GM23338 (cell line): ENCODE data around the gene RSPRY1.

ENCODE experiments used
- CREB1 ChIP-seq: fragments of 250-450 bp; sonication (Bioruptor Pico); IDR thresholded peaks from 2 replicates; pipeline ENCODE4 v1.5.0; 2020; ENCODE audit warnings: low read depth, mild to moderate bottlenecking, moderate library complexity
- EZH2 ChIP-seq: fragments of 200-600 bp; sonication (generic); IDR thresholded peaks from one replicate; pipeline ENCODE4 v1.8.0; 2017; ENCODE audit warnings: antibody characterized with exemption, mild to moderate bottlenecking, low read depth; ENCODE audit not compliant: unreplicated experiment
- EZH2phosphoT487 ChIP-seq: fragments of 200-600 bp; sonication (generic); IDR thresholded peaks from one replicate; pipeline ENCODE4 v1.8.1; 2018; ENCODE audit warnings: antibody characterized with exemption; ENCODE audit not compliant: unreplicated experiment
- NANOG ChIP-seq: IDR thresholded peaks from 2 replicates; pipeline ENCODE4 v1.6.1; 2016; ENCODE audit warnings: antibody characterized with exemption, borderline replicate concordance
- POLR2AphosphoS5 ChIP-seq: IDR thresholded peaks from 2 replicates; pipeline ENCODE4 v1.6.1; 2016; ENCODE audit warnings: antibody characterized with exemption, low read depth
- ZNF331 ChIP-seq: fragments of 250-450 bp; sonication (Bioruptor Pico); IDR thresholded peaks from 2 replicates; pipeline ENCODE4 v1.5.0; 2020; ENCODE audit warnings: low read depth, mild to moderate bottlenecking, moderate library complexity
- TF ChIP-seq, protein P1 (sequence below), 2 experiments: fragments of 200-600 bp in 1 of 2; sonication (generic) in 1 of 2; conservative IDR thresholded peaks; 2 replicates each; pipeline versions ENCODE4 v1.5.1 to v1.6.1; 2016 to 2017; ENCODE audit warnings: antibody characterized with exemption in 2 of 2, low read depth in 2 of 2, mild to moderate bottlenecking in 2 of 2, moderate library complexity in 1 of 2
- TF ChIP-seq, protein P2 (sequence below): IDR thresholded peaks from one replicate; pipeline ENCODE4 v1.6.1; 2018; ENCODE audit warnings: antibody characterized with exemption; ENCODE audit not compliant: unreplicated experiment
- TF ChIP-seq, protein P3 (sequence below): IDR thresholded peaks from 2 replicates; pipeline ENCODE4 v1.6.1; 2016; ENCODE audit warnings: antibody characterized with exemption
- TF ChIP-seq, protein P4 (sequence below): fragments of 250-450 bp; sonication (Bioruptor Pico); IDR thresholded peaks from 2 replicates; pipeline ENCODE4 v1.5.0; 2020; ENCODE audit warnings: mild to moderate bottlenecking, moderate library complexity

DNA sequence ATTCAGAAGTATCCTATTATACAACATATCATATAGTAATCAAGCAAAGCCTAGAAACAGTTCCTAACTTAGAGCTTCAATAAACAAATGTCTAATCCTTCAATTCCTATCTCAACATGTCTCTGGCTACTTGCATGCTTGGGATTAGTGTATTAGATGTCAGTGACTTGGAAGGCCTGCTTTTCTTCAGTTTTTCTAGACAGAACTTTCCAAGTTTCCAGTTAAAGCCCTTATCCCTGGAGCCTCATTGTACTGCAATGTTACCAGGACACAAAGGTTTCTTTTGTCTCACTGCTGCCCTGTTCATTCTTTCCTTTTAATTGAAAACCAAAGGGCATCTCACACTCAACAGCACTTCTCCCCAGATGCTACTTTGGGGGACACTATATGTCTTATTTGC lies 16.8 kb upstream of the RSPRY1 start:
- TF ChIP-seq EZH2 (no peak), CREB1 (no peak), POLR2AphosphoS5 (no peak), EZH2phosphoT487 (no peak), ZNF331 (CRISPR knock-in tag) (no peak), NANOG (no peak)
- TF ChIP-seq, protein P1, sequence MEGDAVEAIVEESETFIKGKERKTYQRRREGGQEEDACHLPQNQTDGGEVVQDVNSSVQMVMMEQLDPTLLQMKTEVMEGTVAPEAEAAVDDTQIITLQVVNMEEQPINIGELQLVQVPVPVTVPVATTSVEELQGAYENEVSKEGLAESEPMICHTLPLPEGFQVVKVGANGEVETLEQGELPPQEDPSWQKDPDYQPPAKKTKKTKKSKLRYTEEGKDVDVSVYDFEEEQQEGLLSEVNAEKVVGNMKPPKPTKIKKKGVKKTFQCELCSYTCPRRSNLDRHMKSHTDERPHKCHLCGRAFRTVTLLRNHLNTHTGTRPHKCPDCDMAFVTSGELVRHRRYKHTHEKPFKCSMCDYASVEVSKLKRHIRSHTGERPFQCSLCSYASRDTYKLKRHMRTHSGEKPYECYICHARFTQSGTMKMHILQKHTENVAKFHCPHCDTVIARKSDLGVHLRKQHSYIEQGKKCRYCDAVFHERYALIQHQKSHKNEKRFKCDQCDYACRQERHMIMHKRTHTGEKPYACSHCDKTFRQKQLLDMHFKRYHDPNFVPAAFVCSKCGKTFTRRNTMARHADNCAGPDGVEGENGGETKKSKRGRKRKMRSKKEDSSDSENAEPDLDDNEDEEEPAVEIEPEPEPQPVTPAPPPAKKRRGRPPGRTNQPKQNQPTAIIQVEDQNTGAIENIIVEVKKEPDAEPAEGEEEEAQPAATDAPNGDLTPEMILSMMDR (conservative IDR thresholded peaks at IDR 0.05; ENCODE audit: low read depth in 2 of 2): no peak
- TF ChIP-seq, protein P2, sequence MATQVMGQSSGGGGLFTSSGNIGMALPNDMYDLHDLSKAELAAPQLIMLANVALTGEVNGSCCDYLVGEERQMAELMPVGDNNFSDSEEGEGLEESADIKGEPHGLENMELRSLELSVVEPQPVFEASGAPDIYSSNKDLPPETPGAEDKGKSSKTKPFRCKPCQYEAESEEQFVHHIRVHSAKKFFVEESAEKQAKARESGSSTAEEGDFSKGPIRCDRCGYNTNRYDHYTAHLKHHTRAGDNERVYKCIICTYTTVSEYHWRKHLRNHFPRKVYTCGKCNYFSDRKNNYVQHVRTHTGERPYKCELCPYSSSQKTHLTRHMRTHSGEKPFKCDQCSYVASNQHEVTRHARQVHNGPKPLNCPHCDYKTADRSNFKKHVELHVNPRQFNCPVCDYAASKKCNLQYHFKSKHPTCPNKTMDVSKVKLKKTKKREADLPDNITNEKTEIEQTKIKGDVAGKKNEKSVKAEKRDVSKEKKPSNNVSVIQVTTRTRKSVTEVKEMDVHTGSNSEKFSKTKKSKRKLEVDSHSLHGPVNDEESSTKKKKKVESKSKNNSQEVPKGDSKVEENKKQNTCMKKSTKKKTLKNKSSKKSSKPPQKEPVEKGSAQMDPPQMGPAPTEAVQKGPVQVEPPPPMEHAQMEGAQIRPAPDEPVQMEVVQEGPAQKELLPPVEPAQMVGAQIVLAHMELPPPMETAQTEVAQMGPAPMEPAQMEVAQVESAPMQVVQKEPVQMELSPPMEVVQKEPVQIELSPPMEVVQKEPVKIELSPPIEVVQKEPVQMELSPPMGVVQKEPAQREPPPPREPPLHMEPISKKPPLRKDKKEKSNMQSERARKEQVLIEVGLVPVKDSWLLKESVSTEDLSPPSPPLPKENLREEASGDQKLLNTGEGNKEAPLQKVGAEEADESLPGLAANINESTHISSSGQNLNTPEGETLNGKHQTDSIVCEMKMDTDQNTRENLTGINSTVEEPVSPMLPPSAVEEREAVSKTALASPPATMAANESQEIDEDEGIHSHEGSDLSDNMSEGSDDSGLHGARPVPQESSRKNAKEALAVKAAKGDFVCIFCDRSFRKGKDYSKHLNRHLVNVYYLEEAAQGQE: no peak
- TF ChIP-seq, protein P3, sequence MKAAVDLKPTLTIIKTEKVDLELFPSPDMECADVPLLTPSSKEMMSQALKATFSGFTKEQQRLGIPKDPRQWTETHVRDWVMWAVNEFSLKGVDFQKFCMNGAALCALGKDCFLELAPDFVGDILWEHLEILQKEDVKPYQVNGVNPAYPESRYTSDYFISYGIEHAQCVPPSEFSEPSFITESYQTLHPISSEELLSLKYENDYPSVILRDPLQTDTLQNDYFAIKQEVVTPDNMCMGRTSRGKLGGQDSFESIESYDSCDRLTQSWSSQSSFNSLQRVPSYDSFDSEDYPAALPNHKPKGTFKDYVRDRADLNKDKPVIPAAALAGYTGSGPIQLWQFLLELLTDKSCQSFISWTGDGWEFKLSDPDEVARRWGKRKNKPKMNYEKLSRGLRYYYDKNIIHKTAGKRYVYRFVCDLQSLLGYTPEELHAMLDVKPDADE: no peak
- TF ChIP-seq, protein P4, sequence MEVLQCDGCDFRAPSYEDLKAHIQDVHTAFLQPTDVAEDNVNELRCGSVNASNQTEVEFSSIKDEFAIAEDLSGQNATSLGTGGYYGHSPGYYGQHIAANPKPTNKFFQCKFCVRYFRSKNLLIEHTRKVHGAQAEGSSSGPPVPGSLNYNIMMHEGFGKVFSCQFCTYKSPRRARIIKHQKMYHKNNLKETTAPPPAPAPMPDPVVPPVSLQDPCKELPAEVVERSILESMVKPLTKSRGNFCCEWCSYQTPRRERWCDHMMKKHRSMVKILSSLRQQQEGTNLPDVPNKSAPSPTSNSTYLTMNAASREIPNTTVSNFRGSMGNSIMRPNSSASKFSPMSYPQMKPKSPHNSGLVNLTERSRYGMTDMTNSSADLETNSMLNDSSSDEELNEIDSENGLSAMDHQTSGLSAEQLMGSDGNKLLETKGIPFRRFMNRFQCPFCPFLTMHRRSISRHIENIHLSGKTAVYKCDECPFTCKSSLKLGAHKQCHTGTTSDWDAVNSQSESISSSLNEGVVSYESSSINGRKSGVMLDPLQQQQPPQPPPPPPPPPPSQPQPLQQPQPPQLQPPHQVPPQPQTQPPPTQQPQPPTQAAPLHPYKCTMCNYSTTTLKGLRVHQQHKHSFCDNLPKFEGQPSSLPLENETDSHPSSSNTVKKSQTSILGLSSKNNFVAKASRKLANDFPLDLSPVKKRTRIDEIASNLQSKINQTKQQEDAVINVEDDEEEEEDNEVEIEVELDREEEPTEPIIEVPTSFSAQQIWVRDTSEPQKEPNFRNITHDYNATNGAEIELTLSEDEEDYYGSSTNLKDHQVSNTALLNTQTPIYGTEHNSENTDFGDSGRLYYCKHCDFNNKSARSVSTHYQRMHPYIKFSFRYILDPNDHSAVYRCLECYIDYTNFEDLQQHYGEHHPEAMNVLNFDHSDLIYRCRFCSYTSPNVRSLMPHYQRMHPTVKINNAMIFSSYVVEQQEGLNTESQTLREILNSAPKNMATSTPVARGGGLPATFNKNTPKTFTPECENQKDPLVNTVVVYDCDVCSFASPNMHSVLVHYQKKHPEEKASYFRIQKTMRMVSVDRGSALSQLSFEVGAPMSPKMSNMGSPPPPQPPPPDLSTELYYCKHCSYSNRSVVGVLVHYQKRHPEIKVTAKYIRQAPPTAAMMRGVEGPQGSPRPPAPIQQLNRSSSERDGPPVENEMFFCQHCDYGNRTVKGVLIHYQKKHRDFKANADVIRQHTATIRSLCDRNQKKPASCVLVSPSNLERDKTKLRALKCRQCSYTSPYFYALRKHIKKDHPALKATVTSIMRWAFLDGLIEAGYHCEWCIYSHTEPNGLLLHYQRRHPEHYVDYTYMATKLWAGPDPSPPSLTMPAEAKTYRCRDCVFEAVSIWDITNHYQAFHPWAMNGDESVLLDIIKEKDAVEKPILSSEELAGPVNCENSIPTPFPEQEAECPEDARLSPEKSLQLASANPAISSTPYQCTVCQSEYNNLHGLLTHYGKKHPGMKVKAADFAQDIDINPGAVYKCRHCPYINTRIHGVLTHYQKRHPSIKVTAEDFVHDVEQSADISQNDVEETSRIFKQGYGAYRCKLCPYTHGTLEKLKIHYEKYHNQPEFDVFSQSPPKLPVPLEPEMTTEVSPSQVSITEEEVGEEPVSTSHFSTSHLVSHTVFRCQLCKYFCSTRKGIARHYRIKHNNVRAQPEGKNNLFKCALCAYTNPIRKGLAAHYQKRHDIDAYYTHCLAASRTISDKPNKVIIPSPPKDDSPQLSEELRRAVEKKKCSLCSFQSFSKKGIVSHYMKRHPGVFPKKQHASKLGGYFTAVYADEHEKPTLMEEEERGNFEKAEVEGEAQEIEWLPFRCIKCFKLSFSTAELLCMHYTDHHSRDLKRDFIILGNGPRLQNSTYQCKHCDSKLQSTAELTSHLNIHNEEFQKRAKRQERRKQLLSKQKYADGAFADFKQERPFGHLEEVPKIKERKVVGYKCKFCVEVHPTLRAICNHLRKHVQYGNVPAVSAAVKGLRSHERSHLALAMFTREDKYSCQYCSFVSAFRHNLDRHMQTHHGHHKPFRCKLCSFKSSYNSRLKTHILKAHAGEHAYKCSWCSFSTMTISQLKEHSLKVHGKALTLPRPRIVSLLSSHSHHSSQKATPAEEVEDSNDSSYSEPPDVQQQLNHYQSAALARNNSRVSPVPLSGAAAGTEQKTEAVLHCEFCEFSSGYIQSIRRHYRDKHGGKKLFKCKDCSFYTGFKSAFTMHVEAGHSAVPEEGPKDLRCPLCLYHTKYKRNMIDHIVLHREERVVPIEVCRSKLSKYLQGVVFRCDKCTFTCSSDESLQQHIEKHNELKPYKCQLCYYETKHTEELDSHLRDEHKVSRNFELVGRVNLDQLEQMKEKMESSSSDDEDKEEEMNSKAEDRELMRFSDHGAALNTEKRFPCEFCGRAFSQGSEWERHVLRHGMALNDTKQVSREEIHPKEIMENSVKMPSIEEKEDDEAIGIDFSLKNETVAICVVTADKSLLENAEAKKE (CRISPR knock-in tag): no peak
